ENCODE measurements around the gene TMEM59L. TPM values are rescaled to one million over a fixed set of nuclear protein-coding genes. Genes with fewer than 3 reads are reported as not detected.

TMEM59L gene
- total and polyA plus RNA-seq, 2 of the 13 experiments (the other 11 are each of a cell fraction or from before 2014, with no cell fraction given) = 0.97 to 5.5 TPM

DNA sequence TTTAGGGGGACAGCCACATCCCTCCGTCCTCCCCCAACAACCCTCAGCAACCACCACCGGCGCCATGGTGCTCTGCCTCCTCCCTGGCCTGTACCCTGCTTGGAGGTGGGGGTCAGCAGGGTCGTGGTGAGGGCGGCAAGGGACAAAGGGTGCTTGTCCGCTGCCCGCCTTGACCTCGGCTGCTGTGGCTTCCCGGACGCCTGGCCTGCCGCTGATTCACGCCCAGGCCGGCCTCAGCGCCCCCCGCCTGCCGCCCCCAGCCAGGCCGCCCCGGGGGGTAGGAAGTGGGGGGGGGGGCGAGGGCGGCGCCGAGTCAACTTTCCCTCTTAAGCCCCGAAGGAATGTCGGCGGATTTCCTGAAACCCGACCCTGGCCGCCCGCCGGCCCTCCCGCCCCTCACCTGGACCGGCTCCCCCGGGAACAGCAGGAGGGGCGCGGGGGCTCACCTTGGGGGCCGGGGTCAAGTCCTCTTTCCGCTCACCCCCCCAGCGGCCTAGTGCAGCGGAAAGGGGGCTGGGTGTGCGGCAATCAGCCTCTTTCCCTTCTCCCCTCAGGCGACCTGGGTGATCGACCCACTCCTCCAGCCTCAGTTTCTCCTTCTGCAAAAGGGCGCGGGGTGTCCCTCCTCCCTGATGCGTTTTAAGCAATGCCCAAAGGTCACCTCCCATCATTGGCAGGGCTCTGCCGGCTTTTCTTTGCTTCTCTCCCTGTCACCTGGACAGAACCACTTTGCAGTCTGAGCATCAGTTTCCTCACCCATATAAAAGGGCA is 1.9 kb upstream of the TMEM59L start (continued):
- TF ChIP-seq, protein P1, sequence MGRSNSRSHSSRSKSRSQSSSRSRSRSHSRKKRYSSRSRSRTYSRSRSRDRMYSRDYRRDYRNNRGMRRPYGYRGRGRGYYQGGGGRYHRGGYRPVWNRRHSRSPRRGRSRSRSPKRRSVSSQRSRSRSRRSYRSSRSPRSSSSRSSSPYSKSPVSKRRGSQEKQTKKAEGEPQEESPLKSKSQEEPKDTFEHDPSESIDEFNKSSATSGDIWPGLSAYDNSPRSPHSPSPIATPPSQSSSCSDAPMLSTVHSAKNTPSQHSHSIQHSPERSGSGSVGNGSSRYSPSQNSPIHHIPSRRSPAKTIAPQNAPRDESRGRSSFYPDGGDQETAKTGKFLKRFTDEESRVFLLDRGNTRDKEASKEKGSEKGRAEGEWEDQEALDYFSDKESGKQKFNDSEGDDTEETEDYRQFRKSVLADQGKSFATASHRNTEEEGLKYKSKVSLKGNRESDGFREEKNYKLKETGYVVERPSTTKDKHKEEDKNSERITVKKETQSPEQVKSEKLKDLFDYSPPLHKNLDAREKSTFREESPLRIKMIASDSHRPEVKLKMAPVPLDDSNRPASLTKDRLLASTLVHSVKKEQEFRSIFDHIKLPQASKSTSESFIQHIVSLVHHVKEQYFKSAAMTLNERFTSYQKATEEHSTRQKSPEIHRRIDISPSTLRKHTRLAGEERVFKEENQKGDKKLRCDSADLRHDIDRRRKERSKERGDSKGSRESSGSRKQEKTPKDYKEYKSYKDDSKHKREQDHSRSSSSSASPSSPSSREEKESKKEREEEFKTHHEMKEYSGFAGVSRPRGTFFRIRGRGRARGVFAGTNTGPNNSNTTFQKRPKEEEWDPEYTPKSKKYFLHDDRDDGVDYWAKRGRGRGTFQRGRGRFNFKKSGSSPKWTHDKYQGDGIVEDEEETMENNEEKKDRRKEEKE (IDR thresholded peaks at IDR 0.05) = no peak
- TF ChIP-seq MYC (CRISPR knock-in tag; IDR thresholded peaks at IDR 0.05; ENCODE audit: borderline replicate concordance) (peak; percentile 71; the same call in 1 of the 2 replicates), ZBTB38 (CRISPR knock-in tag; IDR thresholded peaks at IDR 0.05) (peak; percentile 49; the same call in 1 of the 2 replicates), ZKSCAN8 (CRISPR knock-in tag; IDR thresholded peaks at IDR 0.05; ENCODE audit: borderline replicate concordance) (no peak; the same call in 1 of the 2 replicates), FIP1L1 (IDR thresholded peaks at IDR 0.05; ENCODE audit: borderline replicate concordance, insufficient read depth, low read depth, low read length) (0 out of 2 replicates have a peak, but pooled peaks have one; percentile 25), ZNF121 (CRISPR knock-in tag; IDR thresholded peaks at IDR 0.05) (no peak), KAT7 (CRISPR knock-in tag; IDR thresholded peaks at IDR 0.05; ENCODE audit: borderline replicate concordance) (no peak), RELA (CRISPR knock-in tag; IDR thresholded peaks at IDR 0.05) (no peak), ARID2 (CRISPR knock-in tag; IDR thresholded peaks at IDR 0.05; ENCODE audit: borderline replicate concordance) (peak; percentile 21; the same call in 1 of the 2 replicates), SAFB2 (CRISPR knock-in tag; IDR thresholded peaks at IDR 0.05; ENCODE audit: borderline replicate concordance, low read depth) (no peak)
- TF ChIP-seq, protein P2, sequence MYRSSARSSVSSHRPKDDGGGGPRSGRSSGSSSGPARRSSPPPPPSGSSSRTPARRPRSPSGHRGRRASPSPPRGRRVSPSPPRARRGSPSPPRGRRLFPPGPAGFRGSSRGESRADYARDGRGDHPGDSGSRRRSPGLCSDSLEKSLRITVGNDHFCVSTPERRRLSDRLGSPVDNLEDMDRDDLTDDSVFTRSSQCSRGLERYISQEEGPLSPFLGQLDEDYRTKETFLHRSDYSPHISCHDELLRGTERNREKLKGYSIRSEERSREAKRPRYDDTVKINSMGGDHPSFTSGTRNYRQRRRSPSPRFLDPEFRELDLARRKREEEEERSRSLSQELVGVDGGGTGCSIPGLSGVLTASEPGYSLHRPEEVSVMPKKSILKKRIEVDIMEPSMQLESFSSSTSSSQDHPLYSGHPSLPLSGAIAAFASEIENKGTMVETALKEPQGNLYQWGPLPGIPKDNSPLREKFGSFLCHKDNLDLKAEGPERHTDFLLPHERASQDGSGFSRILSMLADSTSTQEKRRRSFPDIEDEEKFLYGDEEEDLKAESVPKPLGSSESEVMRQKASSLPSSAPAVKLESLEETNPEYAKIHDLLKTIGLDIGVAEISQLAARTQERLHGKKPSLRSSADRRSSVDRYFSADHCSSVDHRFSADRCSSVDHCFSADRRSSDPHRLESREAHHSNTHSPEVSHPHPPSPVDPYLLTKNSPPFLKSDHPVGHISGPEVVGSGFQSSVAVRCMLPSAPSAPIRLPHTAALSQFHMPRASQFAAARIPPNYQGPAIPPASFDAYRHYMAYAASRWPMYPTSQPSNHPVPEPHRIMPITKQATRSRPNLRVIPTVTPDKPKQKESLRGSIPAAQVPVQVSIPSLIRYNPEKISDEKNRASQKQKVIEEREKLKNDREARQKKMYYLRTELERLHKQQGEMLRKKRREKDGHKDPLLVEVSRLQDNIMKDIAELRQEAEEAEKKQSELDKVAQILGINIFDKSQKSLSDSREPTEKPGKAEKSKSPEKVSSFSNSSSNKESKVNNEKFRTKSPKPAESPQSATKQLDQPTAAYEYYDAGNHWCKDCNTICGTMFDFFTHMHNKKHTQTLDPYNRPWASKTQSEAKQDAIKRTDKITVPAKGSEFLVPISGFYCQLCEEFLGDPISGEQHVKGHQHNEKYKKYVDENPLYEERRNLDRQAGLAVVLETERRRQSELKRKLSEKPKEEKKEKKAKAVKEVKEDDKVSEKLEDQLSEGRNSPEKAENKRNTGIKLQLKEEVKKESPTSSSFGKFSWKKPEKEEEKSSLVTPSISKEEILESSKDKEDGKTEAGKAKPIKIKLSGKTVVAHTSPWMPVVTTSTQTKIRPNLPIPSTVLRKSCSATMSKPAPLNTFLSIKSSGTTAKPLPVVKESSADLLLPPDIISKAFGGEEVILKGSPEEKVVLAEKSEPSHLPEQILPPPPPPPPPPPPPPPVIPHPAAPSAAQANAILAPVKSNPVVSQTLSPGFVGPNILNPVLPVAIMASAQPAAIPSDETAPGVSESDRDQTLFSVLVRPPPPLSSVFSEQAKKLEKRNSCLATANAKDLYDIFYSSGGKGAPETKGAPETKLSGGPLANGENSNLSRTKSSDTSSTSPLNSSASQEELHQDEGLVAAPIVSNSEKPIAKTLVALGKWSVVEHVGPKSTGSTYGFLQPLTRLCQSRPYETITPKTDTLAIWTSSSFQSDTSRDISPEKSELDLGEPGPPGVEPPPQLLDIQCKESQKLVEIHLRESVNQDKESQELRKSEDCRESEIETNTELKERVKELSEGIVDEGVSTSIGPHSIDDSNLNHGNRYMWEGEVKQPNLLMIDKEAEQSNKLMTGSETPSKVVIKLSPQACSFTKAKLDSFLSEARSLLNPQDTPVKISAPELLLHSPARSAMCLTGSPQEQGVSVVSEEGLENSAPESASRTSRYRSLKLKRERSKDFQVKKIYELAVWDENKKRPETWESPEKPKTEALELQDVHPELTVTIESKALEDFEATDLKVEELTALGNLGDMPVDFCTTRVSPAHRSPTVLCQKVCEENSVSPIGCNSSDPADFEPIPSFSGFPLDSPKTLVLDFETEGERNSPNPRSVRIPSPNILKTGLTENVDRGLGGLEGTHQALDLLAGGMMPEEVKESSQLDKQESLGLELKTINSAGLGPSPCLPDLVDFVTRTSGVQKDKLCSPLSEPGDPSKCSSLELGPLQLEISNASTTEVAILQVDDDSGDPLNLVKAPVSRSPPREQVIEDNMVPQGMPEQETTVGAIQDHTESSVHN (CRISPR knock-in tag; IDR thresholded peaks at IDR 0.05) = no peak
- TF ChIP-seq, protein P3, sequence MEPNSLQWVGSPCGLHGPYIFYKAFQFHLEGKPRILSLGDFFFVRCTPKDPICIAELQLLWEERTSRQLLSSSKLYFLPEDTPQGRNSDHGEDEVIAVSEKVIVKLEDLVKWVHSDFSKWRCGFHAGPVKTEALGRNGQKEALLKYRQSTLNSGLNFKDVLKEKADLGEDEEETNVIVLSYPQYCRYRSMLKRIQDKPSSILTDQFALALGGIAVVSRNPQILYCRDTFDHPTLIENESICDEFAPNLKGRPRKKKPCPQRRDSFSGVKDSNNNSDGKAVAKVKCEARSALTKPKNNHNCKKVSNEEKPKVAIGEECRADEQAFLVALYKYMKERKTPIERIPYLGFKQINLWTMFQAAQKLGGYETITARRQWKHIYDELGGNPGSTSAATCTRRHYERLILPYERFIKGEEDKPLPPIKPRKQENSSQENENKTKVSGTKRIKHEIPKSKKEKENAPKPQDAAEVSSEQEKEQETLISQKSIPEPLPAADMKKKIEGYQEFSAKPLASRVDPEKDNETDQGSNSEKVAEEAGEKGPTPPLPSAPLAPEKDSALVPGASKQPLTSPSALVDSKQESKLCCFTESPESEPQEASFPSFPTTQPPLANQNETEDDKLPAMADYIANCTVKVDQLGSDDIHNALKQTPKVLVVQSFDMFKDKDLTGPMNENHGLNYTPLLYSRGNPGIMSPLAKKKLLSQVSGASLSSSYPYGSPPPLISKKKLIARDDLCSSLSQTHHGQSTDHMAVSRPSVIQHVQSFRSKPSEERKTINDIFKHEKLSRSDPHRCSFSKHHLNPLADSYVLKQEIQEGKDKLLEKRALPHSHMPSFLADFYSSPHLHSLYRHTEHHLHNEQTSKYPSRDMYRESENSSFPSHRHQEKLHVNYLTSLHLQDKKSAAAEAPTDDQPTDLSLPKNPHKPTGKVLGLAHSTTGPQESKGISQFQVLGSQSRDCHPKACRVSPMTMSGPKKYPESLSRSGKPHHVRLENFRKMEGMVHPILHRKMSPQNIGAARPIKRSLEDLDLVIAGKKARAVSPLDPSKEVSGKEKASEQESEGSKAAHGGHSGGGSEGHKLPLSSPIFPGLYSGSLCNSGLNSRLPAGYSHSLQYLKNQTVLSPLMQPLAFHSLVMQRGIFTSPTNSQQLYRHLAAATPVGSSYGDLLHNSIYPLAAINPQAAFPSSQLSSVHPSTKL (CRISPR knock-in tag; IDR thresholded peaks at IDR 0.05) = peak; percentile 89; the same call in 1 of the 2 replicates
